CD4-positive, alpha-beta T cell (primary cell): ENCODE data around the gene MED31. TPM values are rescaled to one million over a fixed set of nuclear protein-coding genes. Genes with fewer than 3 reads are reported as not detected.

ENCODE experiments used
- ATAC-seq: fragments of 200-7000 bp; cut with Tn5 transposase; one replicate; pipeline ENCODE4 v1.10.0; 2022; ENCODE audit warnings: mild to moderate bottlenecking; ENCODE audit not compliant: poor library complexity
- CTCF ChIA-PET: fragments of 350-600 bp; sonication (Branson Sonifier 250); formaldehyde crosslinking; loops from one replicate; lab custom pipeline; 2021; ENCODE audit warnings: antibody characterized with exemption, inconsistent platforms; lab: Charles Lee
- POLR2A ChIA-PET: fragments of 350-600 bp; sonication (Branson Sonifier 250); formaldehyde crosslinking; loops from one replicate; lab custom pipeline; 2021; ENCODE audit warnings: antibody characterized with exemption, inconsistent platforms; lab: Charles Lee
- DNase-seq, 14 experiments: peaks; one replicate each; pipeline ENCODE4 v3.0.0-alpha.2; 2013 to 2020; ENCODE audit warnings: mixed read lengths in 2 of 14
- H3K27ac ChIP-seq, 2 donors: one replicate each; pipeline versions ENCODE4 v1.5.1 to v1.7.0; 2013; ENCODE audit warnings: low read length in 2 of 2, low read depth in 1 of 2, mild to moderate bottlenecking in 1 of 2
- H3K27me3 ChIP-seq, 2 experiments: 1 replicate in 1 of 2; 2 replicates in 1 of 2; pipeline versions ENCODE4 v1.6.1 to v1.7.0; 2013; ENCODE audit warnings: low read length in 2 of 2, control low read depth in 1 of 2, mild to moderate bottlenecking in 1 of 2, moderate library complexity in 1 of 2; ENCODE audit not compliant: insufficient read depth in 2 of 2, control insufficient read depth in 1 of 2
- H3K36me3 ChIP-seq: one replicate; pipeline ENCODE4 v1.6.1; 2013; ENCODE audit warnings: low read length, control low read depth; ENCODE audit not compliant: insufficient read depth
- H3K4me1 ChIP-seq: one replicate; pipeline ENCODE4 v1.6.1; 2013; ENCODE audit warnings: low read length, control low read depth; ENCODE audit not compliant: insufficient read depth
- H3K4me3 ChIP-seq: one replicate; pipeline ENCODE4 v1.5.1; 2013; ENCODE audit warnings: mild to moderate bottlenecking, low read length, moderate library complexity
- H3K9me3 ChIP-seq, 2 experiments: 1 replicate in 1 of 2; 2 replicates in 1 of 2; pipeline versions ENCODE4 v1.6.1 to v1.7.0; 2013; ENCODE audit warnings: low read length in 2 of 2, mild to moderate bottlenecking in 2 of 2, control low read depth in 1 of 2, moderate library complexity in 1 of 2; ENCODE audit not compliant: control insufficient read depth in 1 of 2, insufficient read depth in 1 of 2
- H3K27ac Mint-ChIP-seq: one replicate; pipeline ENCODE4 v1.8.0; 2020; ENCODE audit warnings: mixed read lengths
- H3K27me3 Mint-ChIP-seq: one replicate; pipeline ENCODE4 v1.8.0; 2021; ENCODE audit warnings: mixed read lengths
- H3K36me3 Mint-ChIP-seq: one replicate; pipeline ENCODE4 v1.8.0; 2021; ENCODE audit warnings: low read depth, mixed read lengths
- H3K4me1 Mint-ChIP-seq: one replicate; pipeline ENCODE4 v1.8.0; 2021; ENCODE audit warnings: low read depth, mixed read lengths
- H3K4me3 Mint-ChIP-seq: one replicate; pipeline ENCODE4 v1.8.0; 2020; ENCODE audit warnings: mild to moderate bottlenecking, mixed read lengths
- H3K9me3 Mint-ChIP-seq: one replicate; pipeline ENCODE4 v1.8.0; 2020; ENCODE audit warnings: mixed read lengths
- CTCF ChIP-seq: fragments of 200-600 bp; IDR thresholded peaks from one replicate; pipeline ENCODE4 v1.8.0; 2022; ENCODE audit warnings: antibody characterized with exemption, mild to moderate bottlenecking
- intact Hi-C, 2 experiments: fragments of 100-400 bp; cut with DNase I in 1 of 2; cut with micrococcal nuclease in 1 of 2; formaldehyde crosslinking; loops; one replicate each; pipeline versions ENCODE4 v1.15.1 to v1.9.0; 2023 to 2025; cut with DNase I, micrococcal nuclease
- total RNA-seq, 174 experiments: library from RNA in 2 of 174; stranded (reverse) in 2 of 174; gene quantifications; one replicate each; pipeline ENCODE4 v1.2.3 and lab custom pipeline; 2021 to 2026

The MED31 gene
- total RNA-seq, 2 experiments from 2014 or later: 31.4 to 32.0 TPM

DNA sequence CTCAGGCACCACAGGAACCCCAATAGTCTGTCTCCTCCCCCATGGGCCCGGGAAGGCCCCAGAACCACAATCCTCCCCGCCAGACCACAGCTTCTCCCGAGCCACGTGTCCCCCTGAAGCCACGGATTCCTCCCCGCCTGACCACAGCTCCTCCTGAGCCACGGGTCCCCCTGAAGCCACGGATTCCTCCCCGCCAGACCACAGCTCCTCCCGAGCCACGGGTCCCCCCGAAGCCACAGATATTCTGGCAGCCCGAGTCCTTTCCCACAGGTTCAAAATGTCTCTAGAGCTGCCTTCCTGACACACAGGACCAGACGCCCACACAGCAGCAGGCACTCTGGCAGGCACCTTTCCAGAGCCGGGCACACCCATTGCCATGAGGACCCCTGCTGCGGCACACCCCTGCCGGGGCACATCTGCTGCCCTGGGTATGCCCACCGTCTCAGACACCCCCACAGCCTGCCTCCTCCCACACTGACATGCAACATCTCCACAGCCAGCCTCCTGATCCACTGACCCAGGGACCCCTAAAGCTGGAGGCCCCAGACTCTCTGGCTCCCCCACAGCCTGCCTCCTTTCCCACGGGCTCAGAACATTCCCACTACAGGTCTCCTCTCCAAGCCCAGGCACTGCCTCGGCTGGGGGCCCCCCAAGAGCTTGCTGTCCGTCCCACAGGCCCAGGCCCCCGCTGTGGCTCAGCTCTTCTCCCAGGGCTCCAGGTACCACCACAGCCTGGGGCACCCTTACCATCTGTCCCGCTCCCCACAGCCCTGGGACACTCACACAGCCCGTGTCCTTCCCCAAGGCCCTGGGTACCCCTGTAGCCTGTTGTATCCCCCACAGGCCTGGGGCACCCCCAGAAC is 13.1 kb downstream of the MED31 start:
- no peak overlapping the region for H3K4me3 ChIP-seq
- H3K36me3 ChIP-seq: peaks cover 20% of the 10 kb centered on the region
- CTCF ChIA-PET: no interaction called here
- POLR2A ChIA-PET: interaction anchor here (0.6 kb wide), 1 partner anchor 23 kb away, joined by 4 read pairs; no protein-coding TSS in a partner anchor
- ATAC-seq: no peak
- Mint-ChIP-seq H3K27ac (peak overlapping the region; percentile 95), H3K4me3 (peak overlapping the region; percentile 99), H3K9me3 (no peaks in the 10 kb centered on the region), H3K27me3 (no peaks in the 10 kb centered on the region), H3K36me3 (peaks cover 45% of the 10 kb centered on the region), H3K4me1 (peaks cover 55% of the 10 kb centered on the region)
- no peaks in the 10 kb centered on the region for H3K9me3 ChIP-seq
- H3K4me1 ChIP-seq: peaks cover 35% of the 10 kb centered on the region
- no peaks in the 10 kb centered on the region for H3K27me3 ChIP-seq
- H3K27ac ChIP-seq: no peak overlapping the region
- no peak for TF ChIP-seq CTCF
- DNase-seq: peak in 1 of 14 experiments; percentile 29
- intact Hi-C loops: no loop called here

DNA sequence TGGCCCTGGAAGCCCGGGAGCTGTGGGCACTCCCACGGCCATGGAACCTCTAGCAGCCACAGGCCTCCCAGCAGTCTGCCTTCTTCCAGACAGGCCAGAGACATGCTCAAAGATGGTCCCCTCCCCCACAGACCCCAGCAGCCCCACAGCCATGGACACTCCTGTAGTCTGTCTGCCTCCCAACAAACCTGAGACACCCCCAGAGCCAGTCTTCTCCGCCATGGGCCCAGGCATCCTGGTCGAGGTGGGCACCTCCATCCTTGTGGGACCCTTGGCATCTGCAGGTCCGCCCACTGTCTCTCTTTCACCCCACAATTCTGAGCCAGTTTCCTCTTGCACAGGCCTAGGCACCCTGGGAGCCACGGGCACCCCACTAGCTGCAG is 14.0 kb downstream of the MED31 start:
- no peak overlapping the region for H3K4me3 Mint-ChIP-seq
- H3K36me3 Mint-ChIP-seq: peaks cover 45% of the 10 kb centered on the region
- CTCF ChIA-PET: no interaction called here

More for the DNA sequence above, 14.0 kb downstream of the MED31 start:
- no peaks in the 10 kb centered on the region for H3K27me3 Mint-ChIP-seq
- Histone ChIP-seq H3K27ac (no peak overlapping the region), H3K36me3 (peaks cover 22% of the 10 kb centered on the region), H3K27me3 (no peaks in the 10 kb centered on the region), H3K9me3 (no peaks in the 10 kb centered on the region), H3K4me1 (peaks cover 35% of the 10 kb centered on the region), H3K4me3 (no peak overlapping the region)
- H3K4me1 Mint-ChIP-seq: peaks cover 47% of the 10 kb centered on the region
- DNase-seq (no peak), ATAC-seq (no peak)
- POLR2A ChIA-PET: no interaction called here
- intact Hi-C loops: no loop called here
- no peak for TF ChIP-seq CTCF
- H3K27ac Mint-ChIP-seq: no peak overlapping the region
- no peaks in the 10 kb centered on the region for H3K9me3 Mint-ChIP-seq
